Nephron progenitor cell (in vitro differentiated cells): ENCODE data around the gene EFCC1.

Source experiments
- DNase-seq: peaks from one replicate; pipeline ENCODE4 v3.0.0; 2021
- H3K27ac Mint-ChIP-seq: 2 replicates; pipeline ENCODE4 v1.8.0; 2021; ENCODE audit warnings: mild to moderate bottlenecking, moderate library complexity, mixed read lengths
- H3K27me3 Mint-ChIP-seq: 2 replicates; pipeline ENCODE4 v1.8.0; 2021; ENCODE audit warnings: mild to moderate bottlenecking, low read depth, mixed read lengths; ENCODE audit not compliant: poor library complexity
- H3K36me3 Mint-ChIP-seq: 2 replicates; pipeline ENCODE4 v1.8.0; 2021; ENCODE audit warnings: low read depth, mixed read lengths
- H3K4me1 Mint-ChIP-seq: 2 replicates; pipeline ENCODE4 v1.8.0; 2021; ENCODE audit warnings: mixed read lengths
- H3K4me3 Mint-ChIP-seq: 2 replicates; pipeline ENCODE4 v1.8.0; 2021; ENCODE audit warnings: mild to moderate bottlenecking, moderate library complexity, mixed read lengths
- H3K9me3 Mint-ChIP-seq: 2 replicates; pipeline ENCODE4 v1.8.0; 2021; ENCODE audit warnings: mild to moderate bottlenecking, moderate library complexity, mixed read lengths
- TF ChIP-seq, protein P1 (sequence below): fragments of 200-600 bp; sonication (generic); IDR thresholded peaks from 2 replicates; pipeline ENCODE4 v1.5.0; 2021; ENCODE audit warnings: antibody characterized with exemption

Gene EFCC1

DNA sequence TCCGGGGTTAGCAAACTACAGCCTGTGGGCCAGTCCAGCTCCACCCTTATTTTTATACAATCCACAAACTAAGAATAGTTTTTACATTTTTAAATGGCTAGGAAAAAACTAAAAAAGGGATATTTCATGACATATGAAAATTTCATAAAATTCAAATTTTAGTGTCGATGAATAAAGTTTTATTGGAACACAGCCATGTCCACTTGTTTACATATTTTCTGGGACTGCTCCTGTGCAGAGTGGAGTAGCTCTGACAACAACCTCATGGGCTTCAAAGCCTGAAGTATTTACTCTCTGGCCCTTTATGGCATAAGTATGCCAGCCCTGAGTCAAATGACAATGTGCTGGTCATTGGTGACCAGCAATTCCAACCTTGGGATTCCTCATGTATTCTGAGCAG lies 17.2 kb downstream of the EFCC1 start:
- TF ChIP-seq, protein P1, sequence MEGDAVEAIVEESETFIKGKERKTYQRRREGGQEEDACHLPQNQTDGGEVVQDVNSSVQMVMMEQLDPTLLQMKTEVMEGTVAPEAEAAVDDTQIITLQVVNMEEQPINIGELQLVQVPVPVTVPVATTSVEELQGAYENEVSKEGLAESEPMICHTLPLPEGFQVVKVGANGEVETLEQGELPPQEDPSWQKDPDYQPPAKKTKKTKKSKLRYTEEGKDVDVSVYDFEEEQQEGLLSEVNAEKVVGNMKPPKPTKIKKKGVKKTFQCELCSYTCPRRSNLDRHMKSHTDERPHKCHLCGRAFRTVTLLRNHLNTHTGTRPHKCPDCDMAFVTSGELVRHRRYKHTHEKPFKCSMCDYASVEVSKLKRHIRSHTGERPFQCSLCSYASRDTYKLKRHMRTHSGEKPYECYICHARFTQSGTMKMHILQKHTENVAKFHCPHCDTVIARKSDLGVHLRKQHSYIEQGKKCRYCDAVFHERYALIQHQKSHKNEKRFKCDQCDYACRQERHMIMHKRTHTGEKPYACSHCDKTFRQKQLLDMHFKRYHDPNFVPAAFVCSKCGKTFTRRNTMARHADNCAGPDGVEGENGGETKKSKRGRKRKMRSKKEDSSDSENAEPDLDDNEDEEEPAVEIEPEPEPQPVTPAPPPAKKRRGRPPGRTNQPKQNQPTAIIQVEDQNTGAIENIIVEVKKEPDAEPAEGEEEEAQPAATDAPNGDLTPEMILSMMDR: no peak
- Mint-ChIP-seq H3K9me3 (no peaks in the 10 kb centered on the region), H3K27ac (no peak overlapping the region), H3K36me3 (no peaks in the 10 kb centered on the region), H3K27me3 (peaks cover 8% of the 10 kb centered on the region), H3K4me3 (no peak overlapping the region), H3K4me1 (peaks cover 42% of the 10 kb centered on the region)
- DNase-seq: no peak

DNA sequence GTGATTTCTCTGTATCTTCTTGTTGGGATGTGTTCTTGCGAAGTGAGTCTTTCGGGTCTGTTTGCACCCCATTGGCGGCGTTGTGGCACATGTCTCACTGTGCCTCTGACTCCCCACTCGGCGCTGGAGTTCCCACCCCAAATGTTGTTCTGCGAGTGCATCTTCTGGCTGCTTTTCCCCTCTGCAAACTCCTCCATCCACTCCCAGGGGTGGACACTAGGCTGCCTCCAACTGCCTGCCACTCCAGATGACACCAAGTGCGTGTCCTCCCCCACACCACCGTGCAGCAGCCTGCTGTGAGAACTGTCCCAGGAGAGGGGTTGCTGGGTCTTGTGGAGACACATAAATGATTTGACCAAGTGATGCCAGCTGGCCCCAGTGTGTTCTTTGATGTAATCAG lies 17.6 kb downstream of the EFCC1 start:
- H3K27ac Mint-ChIP-seq: no peak overlapping the region
- no peak overlapping the region for H3K4me3 Mint-ChIP-seq
- no peaks in the 10 kb centered on the region for H3K9me3 Mint-ChIP-seq
- no peak for DNase-seq
- peaks cover 42% of the 10 kb centered on the region for H3K4me1 Mint-ChIP-seq
- H3K36me3 Mint-ChIP-seq: no peaks in the 10 kb centered on the region
- H3K27me3 Mint-ChIP-seq: peaks cover 6% of the 10 kb centered on the region
- TF ChIP-seq, protein P1: no peak

DNA sequence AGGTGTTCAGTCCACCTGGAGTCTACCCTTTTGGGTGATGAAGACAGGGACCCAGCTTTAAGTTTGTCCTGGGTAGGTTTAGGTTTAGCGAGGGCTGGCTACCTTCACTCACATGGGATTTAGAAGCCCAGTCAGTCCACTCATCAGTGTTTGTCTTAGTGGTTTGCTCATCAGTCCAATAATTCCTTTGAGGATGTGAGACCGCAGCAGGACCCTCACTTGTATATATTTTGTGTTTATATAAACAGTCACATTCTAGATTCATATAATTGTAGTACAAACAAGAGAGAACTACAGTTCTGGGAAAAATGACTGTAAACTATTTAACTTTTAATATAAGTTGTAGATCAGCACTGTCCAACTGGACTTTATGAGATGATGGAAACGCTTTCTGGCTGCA lies 18.2 kb downstream of the EFCC1 start:
- H3K4me1 Mint-ChIP-seq: peaks cover 40% of the 10 kb centered on the region
- peaks cover 3% of the 10 kb centered on the region for H3K27me3 Mint-ChIP-seq
- no peaks in the 10 kb centered on the region for H3K36me3 Mint-ChIP-seq
- H3K4me3 Mint-ChIP-seq: no peak overlapping the region
- TF ChIP-seq, protein P1: no peak
- H3K9me3 Mint-ChIP-seq: no peaks in the 10 kb centered on the region
- DNase-seq: no peak
- no peak overlapping the region for H3K27ac Mint-ChIP-seq

DNA sequence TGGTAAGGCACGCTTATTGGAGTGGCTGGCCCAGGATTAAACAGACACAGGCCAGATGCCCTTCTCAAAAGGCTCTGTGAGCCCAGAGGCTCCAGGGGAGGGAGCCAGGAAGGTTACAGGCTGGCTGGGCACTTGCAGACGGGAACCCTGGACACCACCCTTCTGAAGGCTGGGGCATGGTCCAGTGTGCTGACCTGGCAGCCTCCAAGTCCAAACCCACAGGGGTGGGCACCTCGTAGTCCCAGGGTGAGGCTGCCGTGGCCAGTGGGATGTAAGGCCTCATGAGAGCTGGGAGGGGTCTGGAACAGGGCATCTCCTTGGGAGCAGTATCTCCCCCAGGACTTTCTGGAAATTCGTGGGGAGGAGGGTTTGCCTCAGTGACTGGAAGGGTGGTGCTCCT lies 19.6 kb downstream of the EFCC1 start:
- no peak overlapping the region for H3K27ac Mint-ChIP-seq
- no peaks in the 10 kb centered on the region for H3K9me3 Mint-ChIP-seq

DNA sequence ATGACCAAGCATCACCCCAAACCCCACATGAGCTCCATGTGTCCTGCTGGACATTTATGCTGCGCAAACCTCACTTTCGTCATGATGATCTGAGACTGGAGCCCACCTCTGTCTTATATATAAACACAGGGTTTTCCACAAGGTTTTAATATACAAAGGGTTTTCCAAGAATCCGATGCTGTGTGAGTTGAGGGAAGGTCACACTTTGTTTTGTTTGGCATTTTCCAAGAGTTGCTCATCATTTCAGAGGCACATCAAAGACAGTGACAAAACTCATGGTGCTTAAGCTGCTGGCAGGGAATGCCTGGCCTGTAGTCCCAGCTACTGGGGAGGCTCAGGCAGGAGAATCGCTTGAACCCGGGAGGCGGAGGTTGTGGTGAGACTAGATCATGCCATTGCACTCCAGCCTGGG lies 20.0 kb downstream of the EFCC1 start:
- TF ChIP-seq, protein P1: no peak
- Mint-ChIP-seq H3K27me3 (peaks cover 15% of the 10 kb centered on the region), H3K9me3 (no peaks in the 10 kb centered on the region), H3K36me3 (no peaks in the 10 kb centered on the region), H3K4me3 (no peak overlapping the region), H3K27ac (no peak overlapping the region), H3K4me1 (peaks cover 22% of the 10 kb centered on the region)
- no peak for DNase-seq

More for the DNA sequence above, 19.6 kb downstream of the EFCC1 start:
- no peak for DNase-seq
- TF ChIP-seq, protein P1: no peak
- H3K4me1 Mint-ChIP-seq: peaks cover 25% of the 10 kb centered on the region
- H3K4me3 Mint-ChIP-seq: no peak overlapping the region
- H3K36me3 Mint-ChIP-seq: no peaks in the 10 kb centered on the region
- peaks cover 11% of the 10 kb centered on the region for H3K27me3 Mint-ChIP-seq

DNA sequence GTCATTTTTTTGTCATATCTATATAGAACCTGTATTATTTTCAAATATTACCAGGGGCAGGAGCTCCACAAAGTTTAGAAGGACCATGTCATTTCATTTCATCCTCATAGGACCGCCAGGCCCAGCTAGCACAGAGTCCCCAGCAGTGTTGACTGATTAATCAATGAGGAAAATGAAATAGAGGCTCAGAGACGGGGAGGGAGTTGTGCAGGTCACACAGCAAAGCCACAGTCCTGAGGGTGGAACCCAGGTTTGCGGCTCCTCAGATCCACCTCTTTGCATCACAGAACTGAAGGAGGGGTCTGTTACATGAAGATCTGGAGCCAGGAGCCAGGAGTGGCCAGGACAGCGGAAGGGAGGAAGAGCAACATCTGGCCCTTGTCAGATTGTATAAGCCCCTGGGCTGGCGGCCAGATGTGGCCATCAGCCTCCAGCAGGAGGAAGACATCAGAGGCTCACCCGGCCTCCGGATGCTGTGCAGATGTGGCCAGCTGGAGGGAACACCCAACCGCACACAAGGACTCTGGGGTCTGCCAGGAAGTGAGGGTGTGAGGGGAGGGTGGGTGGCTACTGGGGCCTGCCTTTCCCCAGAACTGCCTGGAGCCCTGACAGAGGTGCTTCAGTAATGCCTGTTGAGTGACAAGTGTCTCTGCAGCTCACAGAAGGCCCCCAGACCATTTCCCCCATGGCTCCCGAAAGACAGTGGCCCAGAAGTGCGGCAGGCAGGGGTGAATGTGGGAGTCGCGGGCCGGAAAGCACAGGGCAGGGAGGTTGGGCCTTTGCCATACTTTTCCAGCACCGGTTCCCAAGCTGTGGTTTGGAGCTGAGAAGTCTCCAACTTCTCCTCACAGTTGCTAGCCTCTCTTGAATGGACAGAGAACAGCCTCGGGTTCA lies 21.3 kb downstream of the EFCC1 start:
- DNase-seq: no peak
- H3K9me3 Mint-ChIP-seq: no peaks in the 10 kb centered on the region
- H3K4me3 Mint-ChIP-seq: no peak overlapping the region
- H3K4me1 Mint-ChIP-seq: peaks cover 28% of the 10 kb centered on the region
- H3K27me3 Mint-ChIP-seq: peaks cover 24% of the 10 kb centered on the region
- TF ChIP-seq, protein P1: no peak
- H3K36me3 Mint-ChIP-seq: no peaks in the 10 kb centered on the region
- no peak overlapping the region for H3K27ac Mint-ChIP-seq
